Measurements from ENCODE around the gene COL1A2. TPM values are rescaled to one million over a fixed set of nuclear protein-coding genes. Genes with fewer than 3 reads are reported as not detected.

Gene COL1A2
- total RNA-seq, 4 donors from 2014 or later: 28.0 to 404 (median 59.1) TPM

DNA sequence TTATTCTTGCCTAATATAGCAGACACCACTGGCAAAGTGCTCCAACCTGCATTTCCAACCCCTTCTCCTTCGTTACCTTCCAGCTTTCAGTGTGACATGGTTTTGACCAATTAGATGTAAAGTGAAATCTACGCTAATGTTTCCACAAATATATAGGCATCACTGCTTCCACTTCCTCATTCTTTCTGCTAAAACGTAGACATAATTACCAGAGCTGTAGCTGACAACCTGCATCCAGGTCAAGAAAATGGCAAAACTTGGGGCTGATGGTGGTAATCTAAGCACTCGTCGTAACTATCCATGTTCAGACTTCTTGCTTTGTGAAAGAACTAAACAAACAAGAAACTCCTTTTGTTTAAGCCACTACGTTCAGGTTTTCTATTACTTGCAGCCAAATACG, 41.8 kb upstream of the COL1A2 start:
- Histone ChIP-seq H3K4me3 (no peak overlapping the region), H3K4me1 (no peaks in the 10 kb centered on the region), H3K27ac (no peak overlapping the region), H3K9me3 (no peaks in the 10 kb centered on the region), H3K36me3 (no peaks in the 10 kb centered on the region), H3K27me3 (no peaks in the 10 kb centered on the region)
- no peak for TF ChIP-seq POLR2A (IDR thresholded peaks at IDR 0.05)
- TF ChIP-seq, protein P1, sequence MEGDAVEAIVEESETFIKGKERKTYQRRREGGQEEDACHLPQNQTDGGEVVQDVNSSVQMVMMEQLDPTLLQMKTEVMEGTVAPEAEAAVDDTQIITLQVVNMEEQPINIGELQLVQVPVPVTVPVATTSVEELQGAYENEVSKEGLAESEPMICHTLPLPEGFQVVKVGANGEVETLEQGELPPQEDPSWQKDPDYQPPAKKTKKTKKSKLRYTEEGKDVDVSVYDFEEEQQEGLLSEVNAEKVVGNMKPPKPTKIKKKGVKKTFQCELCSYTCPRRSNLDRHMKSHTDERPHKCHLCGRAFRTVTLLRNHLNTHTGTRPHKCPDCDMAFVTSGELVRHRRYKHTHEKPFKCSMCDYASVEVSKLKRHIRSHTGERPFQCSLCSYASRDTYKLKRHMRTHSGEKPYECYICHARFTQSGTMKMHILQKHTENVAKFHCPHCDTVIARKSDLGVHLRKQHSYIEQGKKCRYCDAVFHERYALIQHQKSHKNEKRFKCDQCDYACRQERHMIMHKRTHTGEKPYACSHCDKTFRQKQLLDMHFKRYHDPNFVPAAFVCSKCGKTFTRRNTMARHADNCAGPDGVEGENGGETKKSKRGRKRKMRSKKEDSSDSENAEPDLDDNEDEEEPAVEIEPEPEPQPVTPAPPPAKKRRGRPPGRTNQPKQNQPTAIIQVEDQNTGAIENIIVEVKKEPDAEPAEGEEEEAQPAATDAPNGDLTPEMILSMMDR (IDR thresholded peaks at IDR 0.05): no peak
- no peak for DNase-seq

DNA sequence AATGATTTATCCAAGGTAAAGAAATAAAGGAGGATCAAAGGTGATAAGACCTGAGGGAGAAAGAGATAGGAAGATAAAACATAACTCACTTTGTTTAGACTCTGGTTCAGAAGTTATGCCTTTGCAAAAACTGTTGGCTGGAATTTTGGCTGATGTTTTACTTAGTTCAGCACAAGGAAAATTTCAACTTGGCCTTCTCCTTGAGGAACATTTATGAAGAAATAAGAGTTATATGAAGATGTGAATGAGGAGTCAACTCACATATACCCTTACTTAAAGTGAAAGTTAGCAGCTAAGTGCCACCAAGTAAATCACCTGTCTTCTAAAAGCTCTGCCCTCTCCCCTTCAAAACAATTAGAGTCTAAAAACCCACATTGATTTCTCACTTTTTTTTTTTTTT, 39.7 kb upstream of the COL1A2 start:
- Histone ChIP-seq H3K27ac (no peak overlapping the region), H3K36me3 (no peaks in the 10 kb centered on the region), H3K4me1 (no peaks in the 10 kb centered on the region), H3K27me3 (no peaks in the 10 kb centered on the region), H3K4me3 (no peak overlapping the region), H3K9me3 (no peaks in the 10 kb centered on the region)
- DNase-seq: no peak
- TF ChIP-seq POLR2A (IDR thresholded peaks at IDR 0.05): no peak
- TF ChIP-seq, protein P1 (IDR thresholded peaks at IDR 0.05): no peak

DNA sequence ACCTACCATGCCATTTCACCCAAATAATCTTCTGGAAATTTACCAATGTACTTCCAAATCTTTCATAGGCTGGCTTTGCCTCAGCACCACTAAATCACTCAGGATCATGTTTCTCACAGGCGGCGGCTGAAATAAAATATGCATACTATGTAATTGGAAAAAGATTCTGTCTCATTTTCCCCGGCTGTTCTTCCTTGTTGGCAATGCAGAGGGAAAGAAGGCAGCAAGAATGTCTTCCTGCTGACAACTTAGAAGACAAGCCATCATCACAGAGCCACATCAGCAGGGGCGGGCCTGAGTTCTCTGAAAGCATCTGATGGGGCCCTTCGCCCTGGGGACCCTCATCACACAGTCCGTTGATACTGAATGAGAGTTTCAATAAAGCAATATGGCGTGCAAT, 39.2 kb upstream of the COL1A2 start:
- TF ChIP-seq, protein P1 (IDR thresholded peaks at IDR 0.05): no peak
- TF ChIP-seq POLR2A (IDR thresholded peaks at IDR 0.05): no peak

DNA sequence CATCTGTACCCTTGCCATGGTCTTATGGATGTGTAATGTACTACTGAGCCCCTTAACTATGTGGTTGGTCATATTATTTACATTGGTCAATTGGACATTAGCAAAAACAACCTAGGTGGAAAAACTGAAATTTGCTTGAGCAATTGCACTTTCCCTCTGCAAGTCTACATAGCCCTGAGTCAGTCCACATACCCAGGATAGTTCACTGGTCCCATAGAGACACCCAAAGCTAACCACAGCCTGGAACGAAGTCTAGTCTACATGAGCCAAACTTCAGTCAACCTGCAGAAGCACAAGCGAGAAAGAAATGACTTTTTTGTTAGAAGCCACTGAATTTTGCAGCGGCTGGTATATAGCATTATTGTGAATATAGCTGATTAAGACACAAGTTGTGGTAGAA, 37.6 kb upstream of the COL1A2 start:
- Histone ChIP-seq H3K27ac (no peak overlapping the region), H3K36me3 (no peaks in the 10 kb centered on the region), H3K27me3 (no peaks in the 10 kb centered on the region), H3K4me3 (no peak overlapping the region), H3K4me1 (no peaks in the 10 kb centered on the region), H3K9me3 (no peaks in the 10 kb centered on the region)
- DNase-seq: no peak
- TF ChIP-seq, protein P1 (IDR thresholded peaks at IDR 0.05): no peak
- no peak for TF ChIP-seq POLR2A (IDR thresholded peaks at IDR 0.05)

More for the DNA sequence above, 39.2 kb upstream of the COL1A2 start:
- Histone ChIP-seq H3K9me3 (no peaks in the 10 kb centered on the region), H3K36me3 (no peaks in the 10 kb centered on the region), H3K27me3 (no peaks in the 10 kb centered on the region), H3K4me1 (no peaks in the 10 kb centered on the region), H3K4me3 (no peak overlapping the region), H3K27ac (no peak overlapping the region)
- no peak for DNase-seq

DNA sequence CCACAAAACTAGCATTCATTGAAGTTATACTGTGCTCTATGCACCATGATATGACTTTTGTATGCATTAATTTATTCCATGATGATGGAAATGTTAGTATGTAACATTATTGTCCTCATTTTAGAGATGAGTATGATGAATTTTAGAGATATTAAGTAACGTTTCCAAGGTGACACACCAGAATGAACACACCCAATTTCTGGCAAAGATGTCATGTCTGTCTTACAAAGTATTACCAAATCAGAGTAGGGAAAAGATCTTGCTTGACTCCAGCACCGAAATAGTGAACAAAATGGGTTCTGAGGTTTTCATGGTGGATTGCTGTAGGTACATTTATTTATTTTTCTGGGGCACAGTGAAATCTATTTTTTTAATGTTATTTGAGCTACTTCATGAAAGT, 33.8 kb upstream of the COL1A2 start:
- no peaks in the 10 kb centered on the region for H3K27me3 ChIP-seq
- H3K36me3 ChIP-seq: no peaks in the 10 kb centered on the region
- H3K4me1 ChIP-seq: no peaks in the 10 kb centered on the region
- H3K4me3 ChIP-seq: no peak overlapping the region
- no peaks in the 10 kb centered on the region for H3K9me3 ChIP-seq
- no peak for TF ChIP-seq POLR2A (IDR thresholded peaks at IDR 0.05)
- TF ChIP-seq, protein P1 (IDR thresholded peaks at IDR 0.05): no peak
- no peak overlapping the region for H3K27ac ChIP-seq
- DNase-seq: no peak

DNA sequence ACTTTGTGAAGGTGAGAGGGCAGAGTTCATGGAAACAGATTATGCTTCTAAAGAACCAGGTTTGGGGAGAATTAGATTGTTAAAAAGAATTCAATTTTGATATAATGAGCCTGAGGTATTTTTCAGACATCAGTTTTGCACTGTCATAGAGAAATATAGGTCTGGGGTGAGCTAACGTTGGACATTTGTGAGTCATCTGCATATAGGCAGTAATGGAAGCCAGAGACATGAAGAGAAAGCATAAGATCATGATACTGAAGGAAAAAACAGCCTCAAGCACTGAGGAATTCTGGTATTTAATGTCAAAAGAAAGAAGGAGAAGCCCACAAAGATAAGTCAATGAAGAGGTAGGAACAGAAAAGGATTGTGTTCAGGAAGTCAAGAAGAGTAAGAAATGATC, 32.4 kb upstream of the COL1A2 start:
- H3K4me1 ChIP-seq: no peaks in the 10 kb centered on the region
- H3K9me3 ChIP-seq: no peaks in the 10 kb centered on the region
- H3K4me3 ChIP-seq: no peak overlapping the region
- no peak for DNase-seq
- TF ChIP-seq POLR2A (IDR thresholded peaks at IDR 0.05): no peak
- no peak overlapping the region for H3K27ac ChIP-seq
- H3K36me3 ChIP-seq: no peaks in the 10 kb centered on the region
- H3K27me3 ChIP-seq: no peaks in the 10 kb centered on the region
